Epithelial cell of proximal tubule (primary cell): ENCODE measurements around the gene WNK1. TPM values are rescaled to one million over a fixed set of nuclear protein-coding genes. Genes with fewer than 3 reads are reported as not detected.

ENCODE experiments used
- DNase-seq: peaks from one replicate; pipeline ENCODE4 v3.0.0-alpha.2; 2011; ENCODE audit warnings: low read depth
- H3K4me3 ChIP-seq: 2 replicates; pipeline ENCODE4 v1.5.1; 2011; ENCODE audit warnings: low read depth, mild to moderate bottlenecking, low read length
- total RNA-seq: library from RNA; depleted of rRNA; stranded (reverse); fragments of >200 nt; gene quantifications from 2 replicates; pipeline ENCODE4 v1.2.3, GENCODE V29; 2015
- TF ChIP-seq, protein P1 (sequence below): conservative IDR thresholded peaks from 2 replicates; pipeline ENCODE4 v1.5.1; 2012; ENCODE audit warnings: low read depth, mild to moderate bottlenecking, low read length

WNK1 gene
- total RNA-seq, 1 donor from 2014 or later = 53.4 TPM

DNA sequence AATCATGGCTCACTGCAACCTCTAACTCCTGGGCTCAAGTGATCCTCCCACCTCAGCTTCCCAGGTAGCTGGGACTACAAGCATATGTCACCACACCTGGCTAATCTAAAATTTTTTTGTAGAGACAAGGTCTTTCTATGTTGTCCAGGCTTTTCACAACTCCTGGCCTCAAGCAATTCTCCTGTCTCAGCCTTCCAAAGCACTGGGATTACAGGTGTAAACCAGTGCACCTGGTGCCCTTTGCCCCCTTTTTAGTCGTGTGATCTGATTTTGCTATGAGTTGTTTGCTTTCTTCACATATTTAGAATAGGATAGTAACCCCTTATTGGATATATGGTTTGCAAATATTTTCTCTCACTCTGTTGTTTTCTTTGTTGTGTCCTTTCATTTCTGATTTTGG is 198.8 kb downstream of the WNK1 start:
- no peak for DNase-seq
- no peak overlapping the region for H3K4me3 ChIP-seq
- TF ChIP-seq, protein P1, sequence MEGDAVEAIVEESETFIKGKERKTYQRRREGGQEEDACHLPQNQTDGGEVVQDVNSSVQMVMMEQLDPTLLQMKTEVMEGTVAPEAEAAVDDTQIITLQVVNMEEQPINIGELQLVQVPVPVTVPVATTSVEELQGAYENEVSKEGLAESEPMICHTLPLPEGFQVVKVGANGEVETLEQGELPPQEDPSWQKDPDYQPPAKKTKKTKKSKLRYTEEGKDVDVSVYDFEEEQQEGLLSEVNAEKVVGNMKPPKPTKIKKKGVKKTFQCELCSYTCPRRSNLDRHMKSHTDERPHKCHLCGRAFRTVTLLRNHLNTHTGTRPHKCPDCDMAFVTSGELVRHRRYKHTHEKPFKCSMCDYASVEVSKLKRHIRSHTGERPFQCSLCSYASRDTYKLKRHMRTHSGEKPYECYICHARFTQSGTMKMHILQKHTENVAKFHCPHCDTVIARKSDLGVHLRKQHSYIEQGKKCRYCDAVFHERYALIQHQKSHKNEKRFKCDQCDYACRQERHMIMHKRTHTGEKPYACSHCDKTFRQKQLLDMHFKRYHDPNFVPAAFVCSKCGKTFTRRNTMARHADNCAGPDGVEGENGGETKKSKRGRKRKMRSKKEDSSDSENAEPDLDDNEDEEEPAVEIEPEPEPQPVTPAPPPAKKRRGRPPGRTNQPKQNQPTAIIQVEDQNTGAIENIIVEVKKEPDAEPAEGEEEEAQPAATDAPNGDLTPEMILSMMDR = no peak

DNA sequence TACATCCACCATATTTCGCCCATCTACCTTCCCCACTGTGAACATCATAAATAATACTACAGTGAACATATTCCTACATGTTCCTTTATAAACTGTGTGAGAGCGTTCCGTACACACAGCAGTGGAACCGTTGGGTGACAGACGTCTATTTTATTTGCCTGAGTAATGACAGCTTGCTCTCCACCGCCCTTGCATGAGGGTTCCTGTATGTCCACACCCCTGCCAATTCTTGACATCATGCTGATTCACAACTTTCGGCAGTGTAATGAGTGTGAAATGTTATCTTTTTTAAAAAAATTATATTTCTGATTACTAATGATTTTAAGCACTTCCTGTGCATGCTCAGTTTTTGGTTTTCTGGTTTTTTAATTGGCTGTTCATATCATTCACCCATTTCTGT is 201.4 kb downstream of the WNK1 start:
- DNase-seq = no peak
- no peak overlapping the region for H3K4me3 ChIP-seq
- TF ChIP-seq, protein P1 = no peak

DNA sequence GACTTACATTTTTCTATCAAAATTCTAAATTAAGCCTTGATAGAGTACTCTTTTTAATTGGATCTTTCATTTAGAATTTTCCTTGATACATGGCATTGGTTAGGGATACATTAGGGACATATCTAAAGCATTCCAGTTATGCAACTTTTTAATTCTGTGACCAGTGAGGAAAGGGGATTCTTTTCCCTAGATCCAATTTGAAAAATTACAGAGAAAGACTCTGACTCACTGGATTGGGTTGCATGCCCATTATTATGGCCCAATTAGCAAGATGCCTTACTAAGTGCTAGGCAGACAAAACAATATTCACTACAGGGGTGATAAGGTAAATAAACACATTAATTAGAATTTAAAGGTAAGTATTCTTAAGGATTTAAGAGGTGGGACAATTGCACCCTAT is 202.4 kb downstream of the WNK1 start:
- TF ChIP-seq, protein P1 = no peak
- no peak overlapping the region for H3K4me3 ChIP-seq
- DNase-seq = no peak

DNA sequence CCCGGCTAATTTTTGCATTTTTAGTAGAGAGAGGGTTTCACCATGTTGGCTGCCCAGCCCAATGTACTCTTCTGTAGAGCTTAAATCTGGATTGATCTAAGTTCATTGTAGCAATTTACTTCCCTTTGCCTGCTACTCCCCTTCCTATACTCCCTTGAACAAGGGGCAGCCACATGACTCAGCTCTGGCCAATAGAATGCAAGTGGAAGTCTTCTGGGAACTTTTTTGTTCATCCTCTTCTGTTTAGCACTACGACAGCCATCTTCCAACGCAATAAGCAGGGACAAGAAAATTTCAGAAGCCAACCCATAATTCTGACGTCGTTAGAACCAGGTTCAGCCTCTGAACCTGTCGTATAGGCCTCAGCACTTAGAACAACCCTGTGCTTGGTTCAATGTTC is 203.6 kb downstream of the WNK1 start:
- no peak for DNase-seq
- TF ChIP-seq, protein P1 = no peak
- no peak overlapping the region for H3K4me3 ChIP-seq

DNA sequence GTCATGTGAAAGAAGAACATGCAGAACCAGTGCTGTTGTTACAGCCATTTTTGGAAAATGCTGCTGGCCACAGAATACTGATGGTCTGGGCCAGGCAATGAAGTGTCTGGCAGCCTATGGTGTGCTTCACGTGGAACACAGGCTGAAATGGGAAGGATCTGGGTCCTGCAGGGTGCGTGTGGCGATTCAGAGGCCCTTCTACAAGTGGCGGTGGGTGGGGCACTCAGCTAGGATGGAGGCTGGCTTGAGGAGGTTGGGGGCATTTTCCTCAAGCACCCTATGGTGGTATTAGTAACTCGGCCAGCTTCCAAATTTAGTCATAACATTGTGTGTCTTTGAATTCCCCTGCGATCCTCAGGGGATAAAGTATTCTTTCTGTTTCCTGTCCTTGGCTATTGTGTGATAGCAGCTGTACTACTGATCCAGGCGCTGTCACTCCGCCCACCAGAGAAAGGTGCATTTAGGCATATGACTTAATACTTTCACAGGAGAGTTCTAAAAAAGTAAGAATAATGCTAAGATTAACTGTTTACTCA is 206.3 kb downstream of the WNK1 start:
- DNase-seq = no peak
- TF ChIP-seq, protein P1 = no peak
- no peak overlapping the region for H3K4me3 ChIP-seq

Other genes starting within 250 kb of the WNK1 start
- gene NINJ2, start 89.1 kb upstream of the WNK1 start, total RNA-seq = 1.1 TPM in 1 of 2 replicates, not detected in the other
- gene RAD52, start 197.1 kb downstream of the WNK1 start, total RNA-seq = 3.7 and 9.3 TPM in 2 replicates
- gene ERC1, start 238.6 kb downstream of the WNK1 start, total RNA-seq = 10.3 and 16.5 TPM in 2 replicates